HEK293 (cell line): Measurements from ENCODE around the gene GCNA.

Experiments
- CTCF ChIA-PET: fragments of 350-600 bp; formaldehyde crosslinking; extraction: SDS; loops from one replicate; lab custom pipeline; 2021; ENCODE audit warnings: antibody characterized with exemption; lab: Yijun Ruan, JAX
- POLR2A ChIA-PET: fragments of 300-600 bp; formaldehyde crosslinking; extraction: SDS; loops from one replicate; lab custom pipeline; 2020; ENCODE audit warnings: antibody characterized with exemption, inconsistent platforms; lab: Yijun Ruan, JAX
- H3K27ac ChIP-seq: fragments of 200-500 bp; sonication (Bioruptor generic); 2 replicates; pipeline ENCODE4 v1.5.1; 2014; ENCODE audit warnings: low read depth, low read length, control low read depth, inconsistent platforms; ENCODE audit errors: extremely low read depth
- H3K36me3 ChIP-seq, 2 experiments: fragments of 200-500 bp in 1 of 2; sonication (Bioruptor generic) in 1 of 2; 1 replicate in 1 of 2; 2 replicates in 1 of 2; pipeline ENCODE4 v1.5.1; 2014 to 2017; ENCODE audit warnings: inconsistent platforms in 2 of 2, low read length in 2 of 2; ENCODE audit not compliant: control insufficient read depth in 2 of 2, insufficient read depth in 1 of 2
- H3K4me1 ChIP-seq: fragments of 200-500 bp; sonication (Bioruptor generic); 2 replicates; pipeline ENCODE4 v1.5.1; 2014; ENCODE audit warnings: mild to moderate bottlenecking, low read length, inconsistent platforms; ENCODE audit not compliant: control insufficient read depth, insufficient read depth
- H3K4me3 ChIP-seq: 2 replicates; pipeline ENCODE4 v1.5.1; 2011; ENCODE audit warnings: low read depth, mild to moderate bottlenecking, control low read depth, low read length, moderate library complexity
- H3K9me3 ChIP-seq: fragments of 200-500 bp; sonication (Bioruptor generic); 2 replicates; pipeline ENCODE4 v1.5.1; 2014; ENCODE audit warnings: low read depth, low read length, inconsistent platforms; ENCODE audit not compliant: control insufficient read depth, insufficient read depth
- FEZF1 ChIP-seq: fragments of 450-650 bp; formaldehyde crosslinking; IDR thresholded peaks from 2 replicates; pipeline ENCODE4 v1.5.1; 2016; ENCODE audit warnings: missing biosample characterization, missing genetic modification characterization
- IKZF3 ChIP-seq: fragments of 450-650 bp; IDR thresholded peaks from 2 replicates; pipeline ENCODE4 v1.5.0; 2018; ENCODE audit warnings: missing biosample characterization, mild to moderate bottlenecking, missing genetic modification characterization, moderate library complexity
- KLF1 ChIP-seq: fragments of 450-650 bp; formaldehyde crosslinking; IDR thresholded peaks from 2 replicates; pipeline ENCODE4 v1.5.1; 2016; ENCODE audit warnings: missing biosample characterization, missing genetic modification characterization
- MYNN ChIP-seq: fragments of 450-650 bp; formaldehyde crosslinking; IDR thresholded peaks from 2 replicates; pipeline ENCODE4 v1.5.1; 2016; ENCODE audit warnings: missing biosample characterization, missing genetic modification characterization, borderline replicate concordance
- OVOL3 ChIP-seq: fragments of 450-650 bp; formaldehyde crosslinking; IDR thresholded peaks from 2 replicates; pipeline ENCODE4 v1.5.1; 2016; ENCODE audit warnings: missing biosample characterization, missing genetic modification characterization
- PRDM1 ChIP-seq: fragments of 450-650 bp; formaldehyde crosslinking; IDR thresholded peaks from 2 replicates; pipeline ENCODE4; 2016; ENCODE audit warnings: missing biosample characterization, missing genetic modification characterization
- ZBTB17 ChIP-seq: fragments of 450-650 bp; formaldehyde crosslinking; IDR thresholded peaks from 2 replicates; pipeline ENCODE4 v1.5.1; 2016; ENCODE audit warnings: missing biosample characterization, missing genetic modification characterization
- ZNF175 ChIP-seq: fragments of 450-650 bp; formaldehyde crosslinking; IDR thresholded peaks from 2 replicates; pipeline ENCODE4 v1.5.1; 2016; ENCODE audit warnings: missing biosample characterization, missing genetic modification characterization
- ZNF404 ChIP-seq: fragments of 450-650 bp; formaldehyde crosslinking; IDR thresholded peaks from 2 replicates; pipeline ENCODE4 v1.5.1; 2017; ENCODE audit warnings: missing biosample characterization, missing genetic modification characterization
- ZNF423 ChIP-seq: fragments of 450-650 bp; formaldehyde crosslinking; IDR thresholded peaks from 2 replicates; pipeline ENCODE4 v1.5.1; 2016; ENCODE audit warnings: missing biosample characterization, missing genetic modification characterization
- ZNF501 ChIP-seq: fragments of 450-650 bp; formaldehyde crosslinking; IDR thresholded peaks from 2 replicates; pipeline ENCODE4 v1.5.1; 2016; ENCODE audit warnings: missing biosample characterization, missing genetic modification characterization
- ZNF558 ChIP-seq: fragments of 450-650 bp; formaldehyde crosslinking; IDR thresholded peaks from 2 replicates; pipeline ENCODE4 v1.5.1; 2016; ENCODE audit warnings: missing biosample characterization, missing genetic modification characterization
- ZNF610 ChIP-seq: fragments of 450-650 bp; formaldehyde crosslinking; IDR thresholded peaks from 2 replicates; pipeline ENCODE4 v1.5.1; 2016; ENCODE audit warnings: missing biosample characterization, missing genetic modification characterization, borderline replicate concordance
- ZNF792 ChIP-seq: fragments of 450-650 bp; formaldehyde crosslinking; IDR thresholded peaks from 2 replicates; pipeline ENCODE4 v1.5.1; 2016; ENCODE audit warnings: missing biosample characterization, missing genetic modification characterization
- ZSCAN23 ChIP-seq: fragments of 450-650 bp; formaldehyde crosslinking; IDR thresholded peaks from 2 replicates; pipeline ENCODE4 v1.5.1; 2016; ENCODE audit warnings: missing biosample characterization, missing genetic modification characterization
- TF ChIP-seq, protein P1 (sequence below): IDR thresholded peaks from 2 replicates; pipeline ENCODE4 v1.6.1; 2011; ENCODE audit warnings: mild to moderate bottlenecking, low read depth, low read length, borderline replicate concordance
- TF ChIP-seq, protein P2 (sequence below): fragments of 450-650 bp; formaldehyde crosslinking; IDR thresholded peaks from 2 replicates; pipeline ENCODE4 v1.5.1; 2016; ENCODE audit warnings: missing biosample characterization, missing genetic modification characterization
- TF ChIP-seq, protein P3 (sequence below): fragments of 450-650 bp; formaldehyde crosslinking; IDR thresholded peaks from 2 replicates; pipeline ENCODE4 v1.5.1; 2016; ENCODE audit warnings: missing biosample characterization, missing genetic modification characterization
- TF ChIP-seq, protein P4 (sequence below): sonication (generic); formaldehyde crosslinking; IDR thresholded peaks from 2 replicates; pipeline ENCODE4 v1.8.1; 2022; ENCODE audit warnings: mild to moderate bottlenecking, moderate library complexity, missing genetic modification reagents
- TF ChIP-seq, protein P5 (sequence below): fragments of 450-650 bp; formaldehyde crosslinking; IDR thresholded peaks from 2 replicates; pipeline ENCODE4 v1.5.1; 2017; ENCODE audit warnings: missing biosample characterization, missing genetic modification characterization

GCNA gene

DNA sequence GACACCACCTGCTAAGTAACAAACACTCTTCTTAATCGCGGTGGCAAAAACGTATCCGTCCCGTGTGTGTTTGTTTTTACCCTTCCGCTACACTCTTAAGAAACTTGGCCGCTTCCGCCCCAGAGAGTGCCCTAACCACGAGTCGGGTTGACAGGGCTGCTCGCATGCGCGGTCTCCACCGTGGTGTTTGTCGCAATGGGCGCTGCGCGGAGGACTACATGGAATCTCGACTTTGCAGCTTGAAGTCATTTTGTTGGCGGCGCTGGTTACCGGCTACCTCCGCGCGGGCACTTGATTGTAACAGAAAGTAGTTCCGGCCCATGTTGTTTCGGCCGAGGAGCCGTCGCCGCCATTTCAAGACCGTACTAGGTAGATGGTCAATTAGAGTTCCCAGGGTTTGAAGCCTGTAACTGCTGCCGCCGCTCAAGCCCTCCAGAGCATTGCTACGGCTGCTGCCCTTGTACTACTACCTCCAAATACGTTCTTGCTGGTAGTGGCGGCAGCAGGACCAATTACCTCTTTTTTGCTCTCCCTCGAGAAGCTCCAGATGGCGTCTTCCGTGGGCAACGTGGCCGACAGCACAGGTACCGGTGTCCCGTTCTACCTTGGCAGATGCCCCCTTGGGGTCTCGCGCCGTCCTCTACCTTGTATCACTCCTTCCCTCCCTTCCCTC, 45.3 kb upstream of the GCNA start, which contains the start of gene OGT (continued):
- TF ChIP-seq, protein P1, sequence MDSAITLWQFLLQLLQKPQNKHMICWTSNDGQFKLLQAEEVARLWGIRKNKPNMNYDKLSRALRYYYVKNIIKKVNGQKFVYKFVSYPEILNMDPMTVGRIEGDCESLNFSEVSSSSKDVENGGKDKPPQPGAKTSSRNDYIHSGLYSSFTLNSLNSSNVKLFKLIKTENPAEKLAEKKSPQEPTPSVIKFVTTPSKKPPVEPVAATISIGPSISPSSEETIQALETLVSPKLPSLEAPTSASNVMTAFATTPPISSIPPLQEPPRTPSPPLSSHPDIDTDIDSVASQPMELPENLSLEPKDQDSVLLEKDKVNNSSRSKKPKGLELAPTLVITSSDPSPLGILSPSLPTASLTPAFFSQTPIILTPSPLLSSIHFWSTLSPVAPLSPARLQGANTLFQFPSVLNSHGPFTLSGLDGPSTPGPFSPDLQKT = no peak
- TF ChIP-seq, protein P2, sequence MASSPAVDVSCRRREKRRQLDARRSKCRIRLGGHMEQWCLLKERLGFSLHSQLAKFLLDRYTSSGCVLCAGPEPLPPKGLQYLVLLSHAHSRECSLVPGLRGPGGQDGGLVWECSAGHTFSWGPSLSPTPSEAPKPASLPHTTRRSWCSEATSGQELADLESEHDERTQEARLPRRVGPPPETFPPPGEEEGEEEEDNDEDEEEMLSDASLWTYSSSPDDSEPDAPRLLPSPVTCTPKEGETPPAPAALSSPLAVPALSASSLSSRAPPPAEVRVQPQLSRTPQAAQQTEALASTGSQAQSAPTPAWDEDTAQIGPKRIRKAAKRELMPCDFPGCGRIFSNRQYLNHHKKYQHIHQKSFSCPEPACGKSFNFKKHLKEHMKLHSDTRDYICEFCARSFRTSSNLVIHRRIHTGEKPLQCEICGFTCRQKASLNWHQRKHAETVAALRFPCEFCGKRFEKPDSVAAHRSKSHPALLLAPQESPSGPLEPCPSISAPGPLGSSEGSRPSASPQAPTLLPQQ (tag by site-specific recombination) = peak; percentile 83
- TF ChIP-seq ZNF792 (tag by site-specific recombination) = no peak
- TF ChIP-seq ZNF501 (tag by site-specific recombination) = peak; percentile 86
- TF ChIP-seq KLF1 (tag by site-specific recombination) = peak; percentile 50; the same call in 1 of the 2 replicates
- no peak for TF ChIP-seq ZNF423 (tag by site-specific recombination)
- TF ChIP-seq ZSCAN23 (tag by site-specific recombination) = peak; percentile 90
- peak; percentile 58; the same call in 1 of the 2 replicates for TF ChIP-seq FEZF1 (tag by site-specific recombination)
- TF ChIP-seq, protein P3, sequence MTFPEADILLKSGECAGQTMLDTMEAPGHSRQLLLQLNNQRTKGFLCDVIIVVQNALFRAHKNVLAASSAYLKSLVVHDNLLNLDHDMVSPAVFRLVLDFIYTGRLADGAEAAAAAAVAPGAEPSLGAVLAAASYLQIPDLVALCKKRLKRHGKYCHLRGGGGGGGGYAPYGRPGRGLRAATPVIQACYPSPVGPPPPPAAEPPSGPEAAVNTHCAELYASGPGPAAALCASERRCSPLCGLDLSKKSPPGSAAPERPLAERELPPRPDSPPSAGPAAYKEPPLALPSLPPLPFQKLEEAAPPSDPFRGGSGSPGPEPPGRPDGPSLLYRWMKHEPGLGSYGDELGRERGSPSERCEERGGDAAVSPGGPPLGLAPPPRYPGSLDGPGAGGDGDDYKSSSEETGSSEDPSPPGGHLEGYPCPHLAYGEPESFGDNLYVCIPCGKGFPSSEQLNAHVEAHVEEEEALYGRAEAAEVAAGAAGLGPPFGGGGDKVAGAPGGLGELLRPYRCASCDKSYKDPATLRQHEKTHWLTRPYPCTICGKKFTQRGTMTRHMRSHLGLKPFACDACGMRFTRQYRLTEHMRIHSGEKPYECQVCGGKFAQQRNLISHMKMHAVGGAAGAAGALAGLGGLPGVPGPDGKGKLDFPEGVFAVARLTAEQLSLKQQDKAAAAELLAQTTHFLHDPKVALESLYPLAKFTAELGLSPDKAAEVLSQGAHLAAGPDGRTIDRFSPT (tag by site-specific recombination) = peak; percentile 92
- peak; percentile 73; the same call in 1 of the 2 replicates for TF ChIP-seq OVOL3
- TF ChIP-seq ZNF404 (tag by site-specific recombination) = no peak
- TF ChIP-seq, protein P4, sequence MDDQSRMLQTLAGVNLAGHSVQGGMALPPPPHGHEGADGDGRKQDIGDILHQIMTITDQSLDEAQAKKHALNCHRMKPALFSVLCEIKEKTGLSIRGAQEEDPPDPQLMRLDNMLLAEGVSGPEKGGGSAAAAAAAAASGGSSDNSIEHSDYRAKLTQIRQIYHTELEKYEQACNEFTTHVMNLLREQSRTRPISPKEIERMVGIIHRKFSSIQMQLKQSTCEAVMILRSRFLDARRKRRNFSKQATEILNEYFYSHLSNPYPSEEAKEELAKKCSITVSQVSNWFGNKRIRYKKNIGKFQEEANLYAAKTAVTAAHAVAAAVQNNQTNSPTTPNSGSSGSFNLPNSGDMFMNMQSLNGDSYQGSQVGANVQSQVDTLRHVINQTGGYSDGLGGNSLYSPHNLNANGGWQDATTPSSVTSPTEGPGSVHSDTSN (CRISPR knock-in tag) = peak; percentile 70; the same call in 1 of the 2 replicates
- TF ChIP-seq, protein P5, sequence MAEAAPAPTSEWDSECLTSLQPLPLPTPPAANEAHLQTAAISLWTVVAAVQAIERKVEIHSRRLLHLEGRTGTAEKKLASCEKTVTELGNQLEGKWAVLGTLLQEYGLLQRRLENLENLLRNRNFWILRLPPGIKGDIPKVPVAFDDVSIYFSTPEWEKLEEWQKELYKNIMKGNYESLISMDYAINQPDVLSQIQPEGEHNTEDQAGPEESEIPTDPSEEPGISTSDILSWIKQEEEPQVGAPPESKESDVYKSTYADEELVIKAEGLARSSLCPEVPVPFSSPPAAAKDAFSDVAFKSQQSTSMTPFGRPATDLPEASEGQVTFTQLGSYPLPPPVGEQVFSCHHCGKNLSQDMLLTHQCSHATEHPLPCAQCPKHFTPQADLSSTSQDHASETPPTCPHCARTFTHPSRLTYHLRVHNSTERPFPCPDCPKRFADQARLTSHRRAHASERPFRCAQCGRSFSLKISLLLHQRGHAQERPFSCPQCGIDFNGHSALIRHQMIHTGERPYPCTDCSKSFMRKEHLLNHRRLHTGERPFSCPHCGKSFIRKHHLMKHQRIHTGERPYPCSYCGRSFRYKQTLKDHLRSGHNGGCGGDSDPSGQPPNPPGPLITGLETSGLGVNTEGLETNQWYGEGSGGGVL (tag by site-specific recombination) = peak; percentile 27; the same call in 1 of the 2 replicates

DNA sequence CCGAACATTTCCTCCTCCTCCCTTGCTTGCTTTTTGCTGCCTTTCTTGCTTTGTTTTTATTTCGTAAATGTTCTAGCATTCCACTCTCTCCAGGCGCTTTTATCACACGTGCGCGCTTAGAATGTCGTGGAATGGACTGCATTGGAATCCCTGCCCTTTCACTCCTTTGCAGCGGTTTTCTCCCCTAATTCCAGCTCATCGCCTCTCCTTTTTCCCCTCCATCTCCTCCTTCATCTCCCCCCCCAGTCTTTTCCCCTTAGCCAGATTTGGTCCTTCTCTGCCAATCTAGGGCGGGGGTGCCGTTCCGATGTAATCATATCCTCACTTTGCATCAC, 44.8 kb upstream of the GCNA start:
- Histone ChIP-seq H3K9me3 (no peaks in the 10 kb centered on the region), H3K4me1 (peaks cover 6% of the 10 kb centered on the region), H3K4me3 (peak overlapping the region; percentile 52), H3K36me3 (peaks cover 6 to 7% of the 10 kb centered on the region in 2 experiments), H3K27ac (peak overlapping the region; percentile 75)
- no peak for TF ChIP-seq ZNF175 (tag by site-specific recombination)
- peak; percentile 35; the same call in 1 of the 2 replicates for TF ChIP-seq IKZF3 (tag by site-specific recombination)
- TF ChIP-seq MYNN = no peak
- no peak for TF ChIP-seq ZNF558 (tag by site-specific recombination)
- TF ChIP-seq, protein P5 (tag by site-specific recombination) = peak; percentile 92
- TF ChIP-seq, protein P4 (CRISPR knock-in tag) = 0 out of 2 replicates have a peak, but pooled peaks have one; percentile 10
- TF ChIP-seq ZBTB17 (tag by site-specific recombination) = peak; percentile 61; the same call in 1 of the 2 replicates
- TF ChIP-seq ZNF610 = no peak
- peak; percentile 81 for TF ChIP-seq PRDM1 (tag by site-specific recombination)
- POLR2A ChIA-PET = interaction anchor here (0.9 to 2.7 kb wide), 8 partner anchors 8 to 352 kb away, joined by 3 to 16 read pairs (median 5); partner anchors contain the start of gene TAF1
- CTCF ChIA-PET = no interaction called here
